GM23338 (cell line): ENCODE data around the gene TPK1. TPM values are rescaled to one million over a fixed set of nuclear protein-coding genes. Genes with fewer than 3 reads are reported as not detected.

Experiments
- ATAC-seq: fragments of 200-7000 bp; cut with Tn5 transposase; 3 replicates; pipeline ENCODE4 v1.9.1; 2020
- DNase-seq: peaks from one replicate; pipeline ENCODE4 v3.0.0-alpha.2; 2015; ENCODE audit warnings: low spot score
- H2AFZ ChIP-seq: fragments of 200-600 bp; sonication (generic); 2 replicates; pipeline ENCODE4 v1.8.0; 2016; ENCODE audit warnings: antibody characterized with exemption, mild to moderate bottlenecking, moderate library complexity
- H3F3A ChIP-seq: fragments of 200-600 bp; sonication (generic); replicated peaks from 2 replicates; pipeline ENCODE4 v1.8.0; 2017; ENCODE audit warnings: antibody characterized with exemption, mixed run types, low read depth
- H3K27ac ChIP-seq: fragments of 200-600 bp; sonication (generic); 2 replicates; pipeline ENCODE4 v1.6.1; 2016; ENCODE audit warnings: low read depth
- H3K27me3 ChIP-seq: fragments of 200-600 bp; sonication (generic); 2 replicates; pipeline ENCODE4 v1.8.0; 2016; ENCODE audit warnings: mild to moderate bottlenecking, mixed run types, moderate library complexity; ENCODE audit not compliant: insufficient read depth
- H3K36me3 ChIP-seq: fragments of 200-600 bp; sonication (generic); 2 replicates; pipeline ENCODE4 v1.8.0; 2016; ENCODE audit warnings: mild to moderate bottlenecking; ENCODE audit not compliant: insufficient read depth
- H3K4me1 ChIP-seq: fragments of 200-600 bp; sonication (generic); 2 replicates; pipeline ENCODE4 v1.8.0; 2016; ENCODE audit warnings: mild to moderate bottlenecking, moderate library complexity; ENCODE audit not compliant: insufficient read depth
- H3K4me2 ChIP-seq: fragments of 200-600 bp; sonication (generic); 2 replicates; pipeline ENCODE4 v1.7.1; 2017; ENCODE audit warnings: mixed run types
- H3K4me3 ChIP-seq: fragments of 200-600 bp; sonication (generic); 2 replicates; pipeline ENCODE4 v1.6.1; 2016; ENCODE audit warnings: mixed run types
- H3K79me2 ChIP-seq: fragments of 200-600 bp; sonication (generic); replicated peaks from 2 replicates; pipeline ENCODE4 v1.8.0; 2017; ENCODE audit warnings: mild to moderate bottlenecking; ENCODE audit not compliant: insufficient read depth
- H3K9me2 ChIP-seq: fragments of 200-600 bp; sonication (generic); 2 replicates; pipeline ENCODE4 v1.8.0; 2017; ENCODE audit not compliant: insufficient read depth
- H4K20me1 ChIP-seq: fragments of 200-600 bp; sonication (generic); replicated peaks from 2 replicates; pipeline ENCODE4 v1.8.0; 2017; ENCODE audit warnings: mild to moderate bottlenecking; ENCODE audit not compliant: insufficient read depth
- H3K27ac Mint-ChIP-seq: 2 replicates; pipeline ENCODE4 v1.8.0; 2020; ENCODE audit warnings: inconsistent platforms, mild to moderate bottlenecking, moderate library complexity, mixed read lengths
- H3K27me3 Mint-ChIP-seq: 3 replicates; pipeline ENCODE4 v1.8.0; 2022; ENCODE audit warnings: low read depth, mild to moderate bottlenecking, moderate library complexity, mixed read lengths, inconsistent platforms; ENCODE audit not compliant: insufficient read depth, poor library complexity
- H3K36me3 Mint-ChIP-seq: 3 replicates; pipeline ENCODE4 v1.8.0; 2021; ENCODE audit warnings: low read depth, mild to moderate bottlenecking, inconsistent platforms, moderate library complexity, mixed read lengths
- H3K4me1 Mint-ChIP-seq: 3 replicates; pipeline ENCODE4 v1.8.0; 2020; ENCODE audit warnings: mild to moderate bottlenecking, inconsistent platforms, mixed read lengths
- H3K4me3 Mint-ChIP-seq: 3 replicates; pipeline ENCODE4 v1.8.0; 2021; ENCODE audit warnings: moderate library complexity, mild to moderate bottlenecking, inconsistent platforms, mixed read lengths
- H3K9me3 Mint-ChIP-seq: 3 replicates; pipeline ENCODE4 v1.8.0; 2020; ENCODE audit warnings: moderate library complexity, mild to moderate bottlenecking, inconsistent platforms, mixed read lengths
- CREB1 ChIP-seq: fragments of 250-450 bp; sonication (Bioruptor Pico); IDR thresholded peaks from 2 replicates; pipeline ENCODE4 v1.5.0; 2020; ENCODE audit warnings: low read depth, mild to moderate bottlenecking, moderate library complexity
- EZH2 ChIP-seq: fragments of 200-600 bp; sonication (generic); IDR thresholded peaks from one replicate; pipeline ENCODE4 v1.8.0; 2017; ENCODE audit warnings: antibody characterized with exemption, mild to moderate bottlenecking, low read depth; ENCODE audit not compliant: unreplicated experiment
- EZH2phosphoT487 ChIP-seq: fragments of 200-600 bp; sonication (generic); IDR thresholded peaks from one replicate; pipeline ENCODE4 v1.8.1; 2018; ENCODE audit warnings: antibody characterized with exemption; ENCODE audit not compliant: unreplicated experiment
- JUNB ChIP-seq: IDR thresholded peaks from one replicate; pipeline ENCODE4 v1.6.1; 2016; ENCODE audit warnings: antibody characterized with exemption; ENCODE audit not compliant: unreplicated experiment
- NANOG ChIP-seq: IDR thresholded peaks from 2 replicates; pipeline ENCODE4 v1.6.1; 2016; ENCODE audit warnings: antibody characterized with exemption, borderline replicate concordance
- POLR2AphosphoS5 ChIP-seq: IDR thresholded peaks from 2 replicates; pipeline ENCODE4 v1.6.1; 2016; ENCODE audit warnings: antibody characterized with exemption, low read depth
- REST ChIP-seq: IDR thresholded peaks from one replicate; pipeline ENCODE4 v1.6.1; 2018; ENCODE audit warnings: antibody characterized with exemption; ENCODE audit not compliant: unreplicated experiment
- STAT1 ChIP-seq: IDR thresholded peaks from one replicate; pipeline ENCODE4 v1.6.1; 2016; ENCODE audit warnings: antibody characterized with exemption; ENCODE audit not compliant: unreplicated experiment
- ZNF114 ChIP-seq: fragments of 250-450 bp; sonication (Bioruptor Pico); IDR thresholded peaks from 2 replicates; pipeline ENCODE4 v1.5.0; 2020; ENCODE audit warnings: mild to moderate bottlenecking, moderate library complexity
- ZNF331 ChIP-seq: fragments of 250-450 bp; sonication (Bioruptor Pico); IDR thresholded peaks from 2 replicates; pipeline ENCODE4 v1.5.0; 2020; ENCODE audit warnings: low read depth, mild to moderate bottlenecking, moderate library complexity
- ZNF462 ChIP-seq: fragments of 250-450 bp; sonication (Bioruptor Pico); IDR thresholded peaks from 2 replicates; pipeline ENCODE4 v1.5.0; 2020; ENCODE audit warnings: mild to moderate bottlenecking, moderate library complexity
- polyA plus RNA-seq: library from polyadenylated mRNA; unstranded; fragments of >200 nt; fragmentation: Nextera tagmentation; extraction: Ambion mirVana; gene quantifications from 2 replicates; pipeline ENCODE4 v1.2.1, GENCODE V29; 2016
- total RNA-seq: library from RNA; depleted of rRNA; stranded (reverse); fragments of >200 nt; shearing (Covaris generic); gene quantifications from 2 replicates; pipeline ENCODE4 v1.2.3, GENCODE V29; 2014

The TPK1 gene
- total and polyA plus RNA-seq, 2 experiments from 2014 or later = 2.6 to 2.9 TPM

GRCh38 chr7:144477348-144477747 lies 358.5 kb downstream of the TPK1 start (continued):
- TF ChIP-seq REST (no peak), EZH2phosphoT487 (no peak), POLR2AphosphoS5 (no peak), NANOG (no peak), ZNF331 (CRISPR knock-in tag) (no peak), EZH2 (no peak)

GRCh38 chr7:144474800-144475615 lies 360.8 kb downstream of the TPK1 start:
- H3K4me1 Mint-ChIP-seq = peaks cover 28% of the 10 kb centered on the region
- Histone ChIP-seq H3K27ac (no peak overlapping the region), H3F3A (no peaks in the 10 kb centered on the region), H3K4me1 (peaks cover 16% of the 10 kb centered on the region), H3K27me3 (no peaks in the 10 kb centered on the region), H3K79me2 (no peaks in the 10 kb centered on the region), H3K4me3 (no peak overlapping the region), H4K20me1 (no peaks in the 10 kb centered on the region), H3K9me2 (no peaks in the 10 kb centered on the region), H3K36me3 (no peaks in the 10 kb centered on the region), H2AFZ (no peak overlapping the region), H3K4me2 (peak overlapping the region; percentile 2; the same call in 1 of the 2 replicates)
- DNase-seq (no peak), ATAC-seq (no peak)
- no peak overlapping the region for H3K4me3 Mint-ChIP-seq
- H3K27me3 Mint-ChIP-seq = no peaks in the 10 kb centered on the region
- peak overlapping the region; percentile 41; the same call in 1 of the 2 replicates for H3K27ac Mint-ChIP-seq
- no peaks in the 10 kb centered on the region for H3K9me3 Mint-ChIP-seq
- H3K36me3 Mint-ChIP-seq = no peaks in the 10 kb centered on the region
- TF ChIP-seq ZNF331 (CRISPR knock-in tag) = no peak
- no peak for TF ChIP-seq JUNB
- TF ChIP-seq STAT1 = no peak
- TF ChIP-seq EZH2 = no peak
- no peak for TF ChIP-seq EZH2phosphoT487
- no peak for TF ChIP-seq ZNF462 (CRISPR knock-in tag)
- TF ChIP-seq CREB1 = no peak
- TF ChIP-seq NANOG = no peak
- no peak for TF ChIP-seq ZNF114 (CRISPR knock-in tag)
- TF ChIP-seq POLR2AphosphoS5 = no peak
